WERI-Rb-1 (cell line): Measurements from ENCODE around the gene SLC45A1.

Experiments used
- DNase-seq: peaks from one replicate; pipeline ENCODE4 v3.0.0-alpha.2; 2020
- H3K27ac ChIP-seq: fragments of 250-450 bp; sonication (Bioruptor Pico); 2 replicates; pipeline ENCODE4 v1.5.1; 2020; ENCODE audit warnings: mild to moderate bottlenecking, moderate library complexity
- H3K27me3 ChIP-seq: fragments of 250-450 bp; sonication (Bioruptor Pico); 2 replicates; pipeline ENCODE4 v1.5.1; 2021; ENCODE audit warnings: mild to moderate bottlenecking, low read depth, moderate library complexity; ENCODE audit not compliant: insufficient read depth, severe bottlenecking
- H3K36me3 ChIP-seq: fragments of 250-450 bp; sonication (Bioruptor Pico); 2 replicates; pipeline ENCODE4 v1.5.1; 2020; ENCODE audit warnings: mild to moderate bottlenecking, moderate library complexity
- H3K4me3 ChIP-seq: 2 replicates; pipeline ENCODE4 v1.5.1; 2011; ENCODE audit warnings: low read depth, mild to moderate bottlenecking, control low read depth, low read length
- H3K9me3 ChIP-seq: fragments of 250-450 bp; sonication (Bioruptor Pico); 2 replicates; pipeline ENCODE4 v1.5.1; 2021; ENCODE audit warnings: mild to moderate bottlenecking, moderate library complexity; ENCODE audit not compliant: severe bottlenecking
- TF ChIP-seq, protein P1 (sequence below): IDR thresholded peaks from 2 replicates; pipeline ENCODE4 v1.5.1; 2011; ENCODE audit warnings: low read depth, mild to moderate bottlenecking, control low read depth, inconsistent platforms, low read length

Gene SLC45A1

DNA sequence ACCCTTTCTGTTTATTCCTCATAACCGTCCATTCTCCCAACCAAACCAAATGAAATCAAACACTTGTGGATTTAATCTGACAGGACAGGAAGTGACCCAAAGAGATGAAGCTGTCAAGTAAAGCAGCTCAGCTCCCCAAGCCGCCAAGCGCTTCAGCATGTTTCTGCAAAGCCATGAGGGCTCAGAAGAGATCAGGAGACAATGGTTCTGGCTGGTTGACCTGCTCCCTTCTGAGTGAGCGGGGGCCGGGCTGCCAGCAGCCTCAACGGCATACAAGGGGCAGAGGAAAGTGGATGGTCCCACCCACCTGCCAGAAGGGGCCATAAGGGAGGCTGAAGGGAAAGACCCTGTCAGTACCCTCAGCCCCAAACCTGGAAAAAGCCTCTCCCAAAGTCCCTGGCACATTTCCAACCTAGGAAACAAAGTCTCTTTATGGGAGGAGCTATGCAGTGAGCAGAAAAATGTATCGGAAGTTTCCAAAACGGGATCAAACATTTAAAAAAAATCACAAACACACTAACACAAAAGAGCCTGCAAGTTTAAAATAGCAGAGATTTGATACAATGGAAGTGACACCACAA lies 45.4 kb downstream of the SLC45A1 start:
- Histone ChIP-seq H3K36me3 (peaks cover 77% of the 10 kb centered on the region), H3K9me3 (no peaks in the 10 kb centered on the region), H3K27me3 (no peaks in the 10 kb centered on the region), H3K4me3 (no peak overlapping the region), H3K27ac (peak overlapping the region; percentile 52)
- TF ChIP-seq, protein P1, sequence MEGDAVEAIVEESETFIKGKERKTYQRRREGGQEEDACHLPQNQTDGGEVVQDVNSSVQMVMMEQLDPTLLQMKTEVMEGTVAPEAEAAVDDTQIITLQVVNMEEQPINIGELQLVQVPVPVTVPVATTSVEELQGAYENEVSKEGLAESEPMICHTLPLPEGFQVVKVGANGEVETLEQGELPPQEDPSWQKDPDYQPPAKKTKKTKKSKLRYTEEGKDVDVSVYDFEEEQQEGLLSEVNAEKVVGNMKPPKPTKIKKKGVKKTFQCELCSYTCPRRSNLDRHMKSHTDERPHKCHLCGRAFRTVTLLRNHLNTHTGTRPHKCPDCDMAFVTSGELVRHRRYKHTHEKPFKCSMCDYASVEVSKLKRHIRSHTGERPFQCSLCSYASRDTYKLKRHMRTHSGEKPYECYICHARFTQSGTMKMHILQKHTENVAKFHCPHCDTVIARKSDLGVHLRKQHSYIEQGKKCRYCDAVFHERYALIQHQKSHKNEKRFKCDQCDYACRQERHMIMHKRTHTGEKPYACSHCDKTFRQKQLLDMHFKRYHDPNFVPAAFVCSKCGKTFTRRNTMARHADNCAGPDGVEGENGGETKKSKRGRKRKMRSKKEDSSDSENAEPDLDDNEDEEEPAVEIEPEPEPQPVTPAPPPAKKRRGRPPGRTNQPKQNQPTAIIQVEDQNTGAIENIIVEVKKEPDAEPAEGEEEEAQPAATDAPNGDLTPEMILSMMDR, result no peak
- peak; percentile 70 for DNase-seq

- peak; percentile 8 for DNase-seq
- peak overlapping the region; percentile 52 for H3K27ac ChIP-seq
Observed at GRCh38 chr1:8363767-8364301, 45.9 kb downstream of the SLC45A1 start.

GRCh38 chr1:8364528-8365442 lies 46.9 kb downstream of the SLC45A1 start:
- H3K27me3 ChIP-seq, result no peaks in the 10 kb centered on the region
- TF ChIP-seq, protein P1, result no peak
- H3K9me3 ChIP-seq, result no peaks in the 10 kb centered on the region
- no peak overlapping the region for H3K4me3 ChIP-seq
- peaks cover 70% of the 10 kb centered on the region for H3K36me3 ChIP-seq
- peak; percentile 7 for DNase-seq
- no peak overlapping the region for H3K27ac ChIP-seq

More at GRCh38 chr1:8363767-8364301, 45.9 kb downstream of the SLC45A1 start:
- Histone ChIP-seq H3K4me3 (no peak overlapping the region), H3K36me3 (peaks cover 76% of the 10 kb centered on the region), H3K9me3 (no peaks in the 10 kb centered on the region), H3K27me3 (no peaks in the 10 kb centered on the region)
- TF ChIP-seq, protein P1, result no peak

DNA sequence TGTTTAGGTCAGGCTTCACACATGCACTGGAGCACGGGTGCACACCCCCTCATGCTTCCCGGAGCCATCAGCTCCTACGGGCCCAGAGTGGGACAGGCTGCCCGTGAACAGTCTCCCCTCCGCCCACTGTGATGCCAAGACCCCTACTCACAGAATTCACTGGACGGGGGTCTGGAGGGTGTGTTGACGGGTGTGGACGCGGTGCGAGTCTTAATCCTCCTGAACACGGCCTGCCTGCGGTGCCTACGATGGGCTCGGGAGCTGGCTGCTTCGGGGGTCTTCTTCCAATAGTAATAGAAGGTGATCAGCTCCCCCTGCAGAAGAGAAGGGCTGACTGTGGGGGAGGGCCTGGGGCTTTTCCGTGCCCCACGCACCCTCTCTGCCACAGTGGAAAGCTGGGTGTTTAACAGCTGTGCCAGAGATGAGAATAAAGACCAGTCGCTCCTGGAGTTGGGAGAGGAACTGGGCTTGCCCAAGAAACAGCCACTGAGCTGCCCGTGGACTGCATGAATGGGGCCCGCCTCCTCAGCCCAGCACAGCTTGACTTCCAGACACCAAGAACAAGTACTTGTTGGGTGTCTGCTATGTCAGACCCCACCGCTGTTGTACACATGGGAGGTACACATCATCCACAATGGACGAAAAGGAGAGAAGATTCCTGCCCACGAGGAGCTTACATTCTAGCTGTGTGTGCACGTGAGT lies 47.9 kb downstream of the SLC45A1 start:
- Histone ChIP-seq H3K27ac (no peak overlapping the region), H3K36me3 (peaks cover 71% of the 10 kb centered on the region)
- peak; percentile 8 for DNase-seq

DNA sequence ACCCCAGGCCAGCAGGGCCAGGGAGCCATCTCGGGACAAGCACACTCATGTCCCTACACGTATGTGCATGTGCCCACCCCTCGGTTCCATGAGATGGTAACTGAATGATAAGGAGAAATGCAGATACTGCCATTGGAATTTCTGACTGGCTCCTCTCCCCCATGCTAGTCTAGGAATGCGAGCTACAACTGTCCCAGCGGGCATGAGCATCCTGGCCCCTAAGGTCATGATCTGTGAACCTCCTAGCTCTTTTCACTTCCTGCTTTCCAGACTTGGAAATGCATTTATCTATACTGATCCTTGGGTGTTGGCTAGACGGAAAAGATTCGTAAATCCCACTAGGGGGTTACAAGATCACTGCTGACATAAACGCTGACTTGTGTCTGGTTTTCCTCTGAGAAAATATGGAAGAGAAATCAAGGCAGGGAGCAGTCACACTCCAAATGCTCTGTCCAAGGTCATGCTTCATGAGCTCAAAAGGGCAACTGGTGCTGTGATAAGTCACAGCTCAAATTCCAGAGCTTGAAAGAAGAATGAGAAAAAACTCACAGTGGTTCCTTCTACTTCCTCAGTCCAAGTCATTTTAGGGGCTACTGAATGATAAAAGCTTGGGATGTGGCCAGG lies 49.8 kb downstream of the SLC45A1 start:
- no peak overlapping the region; the same call in 1 of the 2 replicates for H3K27ac ChIP-seq
- no peak overlapping the region for H3K4me3 ChIP-seq
- no peaks in the 10 kb centered on the region for H3K27me3 ChIP-seq
- no peaks in the 10 kb centered on the region for H3K9me3 ChIP-seq
- no peak for DNase-seq
- peaks cover 64% of the 10 kb centered on the region for H3K36me3 ChIP-seq
- TF ChIP-seq, protein P1, result no peak

More for the DNA sequence above, 47.9 kb downstream of the SLC45A1 start:
- no peaks in the 10 kb centered on the region for H3K9me3 ChIP-seq
- no peak overlapping the region for H3K4me3 ChIP-seq
- no peaks in the 10 kb centered on the region for H3K27me3 ChIP-seq
- TF ChIP-seq, protein P1, result no peak
